H1 (cell line): ENCODE data around the gene TP53I13. TPM values are rescaled to one million over a fixed set of nuclear protein-coding genes. Genes with fewer than 3 reads are reported as not detected.

Experiments
- EGR1 ChIP-seq: IDR thresholded peaks from 2 replicates; pipeline ENCODE4 v1.6.1; 2011; ENCODE audit warnings: low read depth, low read length, borderline replicate concordance
- JUN ChIP-seq: IDR thresholded peaks from 2 replicates; pipeline ENCODE4 v1.6.1; 2011; ENCODE audit warnings: low read depth, mild to moderate bottlenecking, improper control_type of control experiment, low read length
- KDM4A ChIP-seq: IDR thresholded peaks from one replicate; pipeline ENCODE4 v1.7.1; 2012; ENCODE audit warnings: low read depth, mild to moderate bottlenecking, moderate library complexity, low read length, inconsistent platforms; ENCODE audit not compliant: severe bottlenecking
- NANOG ChIP-seq: IDR thresholded peaks from 2 replicates; pipeline ENCODE4 v1.6.1; 2011; ENCODE audit warnings: low read length, low read depth, mild to moderate bottlenecking, inconsistent platforms; ENCODE audit not compliant: insufficient read depth, poor library complexity, severe bottlenecking
- RXRA ChIP-seq: IDR thresholded peaks from 2 replicates; pipeline ENCODE4 v1.6.1; 2011; ENCODE audit warnings: low read depth, mild to moderate bottlenecking, low read length, moderate library complexity; ENCODE audit not compliant: insufficient read depth
- SRF ChIP-seq: IDR thresholded peaks from 2 replicates; pipeline ENCODE4 v1.6.1; 2011; ENCODE audit warnings: mild to moderate bottlenecking, low read depth, low read length, moderate library complexity
- SUZ12 ChIP-seq: fragments of 200-600 bp; sonication (generic); IDR thresholded peaks from 2 replicates; pipeline ENCODE4 v1.6.1; 2012; ENCODE audit warnings: mild to moderate bottlenecking, inconsistent platforms, low read length, moderate library complexity, mixed read lengths
- TAF7 ChIP-seq: optimal IDR thresholded peaks from 2 replicates; pipeline ENCODE3; 2011; ENCODE audit warnings: low read depth, mild to moderate bottlenecking, inconsistent platforms, low read length, moderate library complexity, borderline replicate concordance
- ZNF274 ChIP-seq: IDR thresholded peaks from 2 replicates; pipeline ENCODE4 v1.7.0; 2012; ENCODE audit warnings: low read length, borderline replicate concordance; ENCODE audit errors: extremely low read depth
- polyA plus RNA-seq, 7 experiments: library from polyadenylated mRNA; depleted of rRNA in 3 of 7; stranded (reverse) in 5 of 7; unstranded in 2 of 7; fragments of >200 nt in 5 of 7; fragments of 200-250 nt in 2 of 7; gene quantifications; 1 replicate in 5 of 7; 2 replicates in 1 of 7; 4 replicates in 1 of 7; pipeline versions ENCODE4 v1.2.1 to v1.2.3, GENCODE V29; 2011 to 2013; ENCODE audit warnings: missing spikeins in 2 of 7, mixed read lengths in 2 of 7
- total RNA-seq: library from RNA; stranded (reverse); fragmentation: NEBNext Ultra II Directional; extraction: Animal tissue kit (Norgen Biotek cat#: 25700); gene quantifications from 2 replicates; pipeline ENCODE4 v1.2.1, GENCODE V29; 2021
- TF ChIP-seq, protein P1 (sequence below): fragments of 300-600 bp; sonication (generic); IDR thresholded peaks from 2 replicates; pipeline ENCODE4 v1.7.1; 2012; ENCODE audit warnings: low read length, moderate library complexity, mild to moderate bottlenecking, inconsistent platforms; ENCODE audit not compliant: insufficient replicate concordance
- TF ChIP-seq, protein P2 (sequence below): IDR thresholded peaks from 2 replicates; pipeline ENCODE4 v1.6.1; 2012; ENCODE audit warnings: inconsistent platforms

Gene TP53I13
- total and polyA plus RNA-seq, 2 of the 8 experiments (the other 6 are each of a cell fraction or from before 2014, with no cell fraction given): 22.4 to 35.7 TPM

DNA sequence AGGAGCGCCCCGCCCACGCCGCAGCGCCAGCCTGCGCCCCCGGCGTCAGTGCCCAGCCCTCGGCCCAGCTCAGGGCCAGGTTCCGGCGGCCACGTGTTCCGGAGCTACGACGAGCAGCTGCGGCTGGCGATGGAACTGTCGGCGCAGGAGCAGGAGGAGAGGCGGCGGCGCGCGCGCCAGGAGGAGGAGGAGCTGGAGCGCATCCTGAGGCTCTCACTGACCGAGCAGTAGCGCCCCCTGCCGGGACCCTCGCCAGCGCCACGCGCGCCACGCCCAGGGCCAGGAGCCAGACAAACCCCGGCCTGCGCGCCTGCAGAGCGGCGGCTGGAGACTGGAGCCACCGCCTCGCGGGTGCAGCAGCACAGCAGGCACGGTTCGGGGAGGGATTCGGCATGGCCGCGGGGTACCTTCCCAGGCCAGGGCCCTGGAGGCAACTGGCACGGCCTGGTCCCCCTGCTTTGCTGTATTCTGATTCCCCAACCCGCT is 44.9 kb downstream of the TP53I13 start (continued):
- TF ChIP-seq, protein P1, sequence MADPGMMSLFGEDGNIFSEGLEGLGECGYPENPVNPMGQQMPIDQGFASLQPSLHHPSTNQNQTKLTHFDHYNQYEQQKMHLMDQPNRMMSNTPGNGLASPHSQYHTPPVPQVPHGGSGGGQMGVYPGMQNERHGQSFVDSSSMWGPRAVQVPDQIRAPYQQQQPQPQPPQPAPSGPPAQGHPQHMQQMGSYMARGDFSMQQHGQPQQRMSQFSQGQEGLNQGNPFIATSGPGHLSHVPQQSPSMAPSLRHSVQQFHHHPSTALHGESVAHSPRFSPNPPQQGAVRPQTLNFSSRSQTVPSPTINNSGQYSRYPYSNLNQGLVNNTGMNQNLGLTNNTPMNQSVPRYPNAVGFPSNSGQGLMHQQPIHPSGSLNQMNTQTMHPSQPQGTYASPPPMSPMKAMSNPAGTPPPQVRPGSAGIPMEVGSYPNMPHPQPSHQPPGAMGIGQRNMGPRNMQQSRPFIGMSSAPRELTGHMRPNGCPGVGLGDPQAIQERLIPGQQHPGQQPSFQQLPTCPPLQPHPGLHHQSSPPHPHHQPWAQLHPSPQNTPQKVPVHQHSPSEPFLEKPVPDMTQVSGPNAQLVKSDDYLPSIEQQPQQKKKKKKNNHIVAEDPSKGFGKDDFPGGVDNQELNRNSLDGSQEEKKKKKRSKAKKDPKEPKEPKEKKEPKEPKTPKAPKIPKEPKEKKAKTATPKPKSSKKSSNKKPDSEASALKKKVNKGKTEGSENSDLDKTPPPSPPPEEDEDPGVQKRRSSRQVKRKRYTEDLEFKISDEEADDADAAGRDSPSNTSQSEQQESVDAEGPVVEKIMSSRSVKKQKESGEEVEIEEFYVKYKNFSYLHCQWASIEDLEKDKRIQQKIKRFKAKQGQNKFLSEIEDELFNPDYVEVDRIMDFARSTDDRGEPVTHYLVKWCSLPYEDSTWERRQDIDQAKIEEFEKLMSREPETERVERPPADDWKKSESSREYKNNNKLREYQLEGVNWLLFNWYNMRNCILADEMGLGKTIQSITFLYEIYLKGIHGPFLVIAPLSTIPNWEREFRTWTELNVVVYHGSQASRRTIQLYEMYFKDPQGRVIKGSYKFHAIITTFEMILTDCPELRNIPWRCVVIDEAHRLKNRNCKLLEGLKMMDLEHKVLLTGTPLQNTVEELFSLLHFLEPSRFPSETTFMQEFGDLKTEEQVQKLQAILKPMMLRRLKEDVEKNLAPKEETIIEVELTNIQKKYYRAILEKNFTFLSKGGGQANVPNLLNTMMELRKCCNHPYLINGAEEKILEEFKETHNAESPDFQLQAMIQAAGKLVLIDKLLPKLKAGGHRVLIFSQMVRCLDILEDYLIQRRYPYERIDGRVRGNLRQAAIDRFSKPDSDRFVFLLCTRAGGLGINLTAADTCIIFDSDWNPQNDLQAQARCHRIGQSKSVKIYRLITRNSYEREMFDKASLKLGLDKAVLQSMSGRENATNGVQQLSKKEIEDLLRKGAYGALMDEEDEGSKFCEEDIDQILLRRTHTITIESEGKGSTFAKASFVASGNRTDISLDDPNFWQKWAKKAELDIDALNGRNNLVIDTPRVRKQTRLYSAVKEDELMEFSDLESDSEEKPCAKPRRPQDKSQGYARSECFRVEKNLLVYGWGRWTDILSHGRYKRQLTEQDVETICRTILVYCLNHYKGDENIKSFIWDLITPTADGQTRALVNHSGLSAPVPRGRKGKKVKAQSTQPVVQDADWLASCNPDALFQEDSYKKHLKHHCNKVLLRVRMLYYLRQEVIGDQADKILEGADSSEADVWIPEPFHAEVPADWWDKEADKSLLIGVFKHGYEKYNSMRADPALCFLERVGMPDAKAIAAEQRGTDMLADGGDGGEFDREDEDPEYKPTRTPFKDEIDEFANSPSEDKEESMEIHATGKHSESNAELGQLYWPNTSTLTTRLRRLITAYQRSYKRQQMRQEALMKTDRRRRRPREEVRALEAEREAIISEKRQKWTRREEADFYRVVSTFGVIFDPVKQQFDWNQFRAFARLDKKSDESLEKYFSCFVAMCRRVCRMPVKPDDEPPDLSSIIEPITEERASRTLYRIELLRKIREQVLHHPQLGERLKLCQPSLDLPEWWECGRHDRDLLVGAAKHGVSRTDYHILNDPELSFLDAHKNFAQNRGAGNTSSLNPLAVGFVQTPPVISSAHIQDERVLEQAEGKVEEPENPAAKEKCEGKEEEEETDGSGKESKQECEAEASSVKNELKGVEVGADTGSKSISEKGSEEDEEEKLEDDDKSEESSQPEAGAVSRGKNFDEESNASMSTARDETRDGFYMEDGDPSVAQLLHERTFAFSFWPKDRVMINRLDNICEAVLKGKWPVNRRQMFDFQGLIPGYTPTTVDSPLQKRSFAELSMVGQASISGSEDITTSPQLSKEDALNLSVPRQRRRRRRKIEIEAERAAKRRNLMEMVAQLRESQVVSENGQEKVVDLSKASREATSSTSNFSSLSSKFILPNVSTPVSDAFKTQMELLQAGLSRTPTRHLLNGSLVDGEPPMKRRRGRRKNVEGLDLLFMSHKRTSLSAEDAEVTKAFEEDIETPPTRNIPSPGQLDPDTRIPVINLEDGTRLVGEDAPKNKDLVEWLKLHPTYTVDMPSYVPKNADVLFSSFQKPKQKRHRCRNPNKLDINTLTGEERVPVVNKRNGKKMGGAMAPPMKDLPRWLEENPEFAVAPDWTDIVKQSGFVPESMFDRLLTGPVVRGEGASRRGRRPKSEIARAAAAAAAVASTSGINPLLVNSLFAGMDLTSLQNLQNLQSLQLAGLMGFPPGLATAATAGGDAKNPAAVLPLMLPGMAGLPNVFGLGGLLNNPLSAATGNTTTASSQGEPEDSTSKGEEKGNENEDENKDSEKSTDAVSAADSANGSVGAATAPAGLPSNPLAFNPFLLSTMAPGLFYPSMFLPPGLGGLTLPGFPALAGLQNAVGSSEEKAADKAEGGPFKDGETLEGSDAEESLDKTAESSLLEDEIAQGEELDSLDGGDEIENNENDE: no peak
- TF ChIP-seq EGR1 (no peak), SRF (no peak), JUN (no peak), RXRA (no peak), TAF7 (peak; percentile 75), NANOG (no peak), KDM4A (peak; percentile 77), ZNF274 (no peak), SUZ12 (no peak)
- TF ChIP-seq, protein P2, sequence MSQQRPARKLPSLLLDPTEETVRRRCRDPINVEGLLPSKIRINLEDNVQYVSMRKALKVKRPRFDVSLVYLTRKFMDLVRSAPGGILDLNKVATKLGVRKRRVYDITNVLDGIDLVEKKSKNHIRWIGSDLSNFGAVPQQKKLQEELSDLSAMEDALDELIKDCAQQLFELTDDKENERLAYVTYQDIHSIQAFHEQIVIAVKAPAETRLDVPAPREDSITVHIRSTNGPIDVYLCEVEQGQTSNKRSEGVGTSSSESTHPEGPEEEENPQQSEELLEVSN: peak; percentile 98
